ENCODE measurements around the gene MAST2.

DNA sequence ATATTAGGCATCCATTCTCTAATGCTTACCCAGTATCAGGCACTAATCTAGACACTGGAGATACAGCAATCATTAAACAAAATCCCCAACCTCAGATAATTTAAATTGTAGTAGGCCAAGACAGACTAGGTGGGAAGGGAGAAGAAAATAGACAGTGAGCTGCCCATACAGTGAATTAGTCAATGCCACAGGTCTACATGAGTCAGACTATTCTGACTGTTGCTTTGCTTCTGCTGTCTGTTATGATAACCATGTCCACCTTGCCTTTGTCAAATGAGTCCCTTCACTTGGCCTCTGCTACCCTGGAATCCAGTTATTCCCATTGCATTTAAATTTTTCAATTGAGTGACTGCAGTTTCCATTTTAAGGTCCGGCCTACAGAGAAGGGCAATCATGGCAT, 269.6 kb downstream of the MAST2 start:
- no peak for TF ChIP-seq EZH2 (IDR thresholded peaks at IDR 0.05; ENCODE audit: borderline replicate concordance, low read depth, low read length, poor library complexity, severe bottlenecking)
- TF ChIP-seq CTCF (conservative IDR thresholded peaks at IDR 0.05; ENCODE audit: low read depth, low read length): no peak

Measured in A673 (cell line).